Upper lobe of left lung (tissue), 6 donors: ENCODE measurements around the gene GFOD1. TPM values are rescaled to one million over a fixed set of nuclear protein-coding genes. Genes with fewer than 3 reads are reported as not detected.

Experiments
- ATAC-seq, 2 donors: fragments of 200-7000 bp; cut with Tn5 transposase; one replicate each; pipeline ENCODE4 v1.9.1; 2022; ENCODE audit warnings: mild to moderate bottlenecking in 2 of 2, moderate library complexity in 2 of 2; ENCODE audit not compliant: low FRiP score in 2 of 2
- DNase-seq, 2 donors: peaks; one replicate each; pipeline ENCODE4 v3.0.0-alpha.2; 2019 to 2020
- H3K27ac ChIP-seq, 4 donors: fragments of 200-600 bp; sonication (generic); one replicate each; pipeline ENCODE4 v1.5.1; 2016 to 2019
- H3K27me3 ChIP-seq, 4 donors: fragments of 200-600 bp; sonication (generic); one replicate each; pipeline ENCODE4 v1.5.1; 2017 to 2019
- H3K36me3 ChIP-seq, 4 donors: fragments of 200-600 bp; sonication (generic); one replicate each; pipeline ENCODE4 v1.5.1; 2016 to 2019
- H3K4me1 ChIP-seq, 4 donors: fragments of 200-600 bp; sonication (generic); one replicate each; pipeline ENCODE4 v1.5.1; 2018 to 2019
- H3K4me3 ChIP-seq, 4 donors: fragments of 200-600 bp; sonication (generic); one replicate each; pipeline ENCODE4 v1.5.1; 2017 to 2019; ENCODE audit warnings: mild to moderate bottlenecking in 2 of 4, moderate library complexity in 1 of 4
- H3K9me3 ChIP-seq, 4 donors: fragments of 200-600 bp; sonication (generic); one replicate each; pipeline ENCODE4 v1.5.1; 2018 to 2019
- CTCF ChIP-seq, 6 experiments: fragments of 450-650 bp in 4 of 6; fragments of 200-600 bp in 2 of 6; sonication (generic) in 2 of 6; IDR thresholded peaks; one replicate each; pipeline ENCODE4 v1.5.1; 2016 to 2019; ENCODE audit warnings: antibody characterized with exemption in 6 of 6
- EP300 ChIP-seq, 4 donors: sonication (generic); formaldehyde crosslinking; IDR thresholded peaks; one replicate each; pipeline ENCODE4 v1.5.1; 2017; ENCODE audit warnings: antibody characterized with exemption in 4 of 4, control low read depth in 2 of 4
- POLR2A ChIP-seq, 4 donors: fragments of 450-650 bp; IDR thresholded peaks; one replicate each; pipeline ENCODE4 v1.5.1; 2016 to 2017; ENCODE audit warnings: antibody characterized with exemption in 4 of 4, mild to moderate bottlenecking in 2 of 4
- POLR2AphosphoS5 ChIP-seq, 2 donors: sonication (generic); formaldehyde crosslinking; IDR thresholded peaks; one replicate each; pipeline ENCODE4 v1.5.1; 2017; ENCODE audit warnings: antibody characterized with exemption in 2 of 2
- WGBS, 2 donors: methylation state at CpG; one replicate each; pipeline ENCODE4 v1.1.5; 2017 to 2018; 5-methylcytosine and 5-hydroxymethylcytosine counted together
- total RNA-seq, 6 donors: library from RNA; depleted of rRNA in 4 of 6; stranded (reverse); fragments of >200 nt in 4 of 6; gene quantifications; one replicate each; pipeline versions ENCODE4 v1.1.0 to v1.2.1, GENCODE V29; 2016 to 2021
- donor health status: DM: no; HTN: no; CAD: no; lungs with moderate emphysema.
- donor health status: DM: no; HTN: yes; CAD: no; lungs with severe emphysema.

Gene GFOD1
- total RNA-seq, 6 donors from 2014 or later = 22.8 to 37.7 (median 25.8) TPM

- H3K4me3 ChIP-seq = no peak overlapping the region
- no peaks in the 10 kb centered on the region for H3K36me3 ChIP-seq
- no peaks in the 10 kb centered on the region for H3K9me3 ChIP-seq
- ATAC-seq (no peak), DNase-seq (peak in 1 of 2 donors; percentile 10)
- peaks cover 59 to 71% (median 65%) of the 10 kb centered on the region in 4 donors for H3K4me1 ChIP-seq
- TF ChIP-seq POLR2AphosphoS5 (IDR thresholded peaks at IDR 0.05) (no peak), EP300 (IDR thresholded peaks at IDR 0.05) (no peak), CTCF (IDR thresholded peaks at IDR 0.05) (no peak), POLR2A (IDR thresholded peaks at IDR 0.05) (no peak)
- H3K27ac ChIP-seq = peak overlapping the region; percentile 48 to 83 (median 72)
- 38 to 79% methylated on average over 3 of the region's 3 CpGs for WGBS, 2 donors
- no peaks in the 10 kb centered on the region for H3K27me3 ChIP-seq
These were observed 80.1 kb downstream of the GFOD1 start for GRCh38 chr6:13407368-13407708.

- Histone ChIP-seq H3K9me3 (no peaks in the 10 kb centered on the region), H3K4me1 (peaks cover 54 to 66% (median 62%) of the 10 kb centered on the region in 4 donors), H3K27me3 (no peaks in the 10 kb centered on the region), H3K36me3 (no peaks in the 10 kb centered on the region), H3K27ac (peak overlapping the region; percentile 48 to 83 (median 72)), H3K4me3 (no peak overlapping the region)
- ATAC-seq = peak in 1 of 2 donors; percentile 41
- WGBS, 2 donors = 83 to 85% methylated on average over 1 of the region's 1 CpG
- TF ChIP-seq POLR2A (IDR thresholded peaks at IDR 0.05) = no peak
- no peak for TF ChIP-seq EP300 (IDR thresholded peaks at IDR 0.05)
- TF ChIP-seq CTCF (IDR thresholded peaks at IDR 0.05) = no peak
- TF ChIP-seq POLR2AphosphoS5 (IDR thresholded peaks at IDR 0.05) = no peak
- peak in 1 of 2 donors; percentile 47 for DNase-seq
These were observed 80.6 kb downstream of the GFOD1 start for GRCh38 chr6:13406781-13407180.

GRCh38 chr6:13405961-13406477 is 81.4 kb downstream of the GFOD1 start:
- no peak overlapping the region for H3K4me3 ChIP-seq
- H3K36me3 ChIP-seq = no peaks in the 10 kb centered on the region
- 50 to 52% methylated on average over 10 of the region's 10 CpGs for WGBS, 2 donors
- H3K27me3 ChIP-seq = no peaks in the 10 kb centered on the region
- H3K27ac ChIP-seq = peak overlapping the region; percentile 48 to 83 (median 72)
- H3K4me1 ChIP-seq = peaks cover 48 to 63% (median 59%) of the 10 kb centered on the region in 4 donors
- TF ChIP-seq EP300 (IDR thresholded peaks at IDR 0.05) = no peak
- TF ChIP-seq POLR2A (IDR thresholded peaks at IDR 0.05) = no peak
- TF ChIP-seq POLR2AphosphoS5 (IDR thresholded peaks at IDR 0.05) = no peak
- no peak for TF ChIP-seq CTCF (IDR thresholded peaks at IDR 0.05)
- DNase-seq = peak in 1 of 2 donors; percentile 56
- ATAC-seq = no peak
- no peaks in the 10 kb centered on the region for H3K9me3 ChIP-seq

GRCh38 chr6:13404892-13405254 is 82.5 kb downstream of the GFOD1 start:
- Histone ChIP-seq H3K9me3 (no peaks in the 10 kb centered on the region), H3K4me3 (no peak overlapping the region), H3K27me3 (no peaks in the 10 kb centered on the region), H3K36me3 (no peaks in the 10 kb centered on the region), H3K27ac (peak overlapping the region; percentile 34 to 83 (median 62)), H3K4me1 (peaks cover 39 to 56% (median 54%) of the 10 kb centered on the region in 4 donors)
- DNase-seq (no peak), ATAC-seq (no peak)
- TF ChIP-seq POLR2AphosphoS5 (IDR thresholded peaks at IDR 0.05) (no peak), EP300 (IDR thresholded peaks at IDR 0.05) (no peak), POLR2A (IDR thresholded peaks at IDR 0.05) (no peak), CTCF (IDR thresholded peaks at IDR 0.05) (no peak)

- H3K9me3 ChIP-seq = no peaks in the 10 kb centered on the region
- H3K36me3 ChIP-seq = no peaks in the 10 kb centered on the region
- H3K27me3 ChIP-seq = no peaks in the 10 kb centered on the region
- DNase-seq = peak in 1 of 2 donors; percentile 36
- TF ChIP-seq EP300 (IDR thresholded peaks at IDR 0.05) (peak in 2 of 4 donors; percentile 8 to 60), POLR2AphosphoS5 (IDR thresholded peaks at IDR 0.05) (peak; percentile 23 to 65), CTCF (IDR thresholded peaks at IDR 0.05) (no peak), POLR2A (IDR thresholded peaks at IDR 0.05) (no peak)
- H3K4me1 ChIP-seq = peaks cover 39 to 56% (median 54%) of the 10 kb centered on the region in 4 donors
- H3K27ac ChIP-seq = peak overlapping the region; percentile 34 to 83 (median 62)
- H3K4me3 ChIP-seq = no peak overlapping the region
- peak; percentile 59 to 71 for ATAC-seq
- WGBS, 2 donors = 37 to 45% methylated on average over 5 of the region's 5 CpGs
These were observed 83.0 kb downstream of the GFOD1 start for GRCh38 chr6:13404228-13404891.
